ENCODE results near the gene ZC3H12D.
"Not testable (repeated sequence)": the region's sequence is repeated elsewhere in the genome, so short reads cannot be mapped to it uniquely, and the experiment has no call there.

Gene ZC3H12D

DNA sequence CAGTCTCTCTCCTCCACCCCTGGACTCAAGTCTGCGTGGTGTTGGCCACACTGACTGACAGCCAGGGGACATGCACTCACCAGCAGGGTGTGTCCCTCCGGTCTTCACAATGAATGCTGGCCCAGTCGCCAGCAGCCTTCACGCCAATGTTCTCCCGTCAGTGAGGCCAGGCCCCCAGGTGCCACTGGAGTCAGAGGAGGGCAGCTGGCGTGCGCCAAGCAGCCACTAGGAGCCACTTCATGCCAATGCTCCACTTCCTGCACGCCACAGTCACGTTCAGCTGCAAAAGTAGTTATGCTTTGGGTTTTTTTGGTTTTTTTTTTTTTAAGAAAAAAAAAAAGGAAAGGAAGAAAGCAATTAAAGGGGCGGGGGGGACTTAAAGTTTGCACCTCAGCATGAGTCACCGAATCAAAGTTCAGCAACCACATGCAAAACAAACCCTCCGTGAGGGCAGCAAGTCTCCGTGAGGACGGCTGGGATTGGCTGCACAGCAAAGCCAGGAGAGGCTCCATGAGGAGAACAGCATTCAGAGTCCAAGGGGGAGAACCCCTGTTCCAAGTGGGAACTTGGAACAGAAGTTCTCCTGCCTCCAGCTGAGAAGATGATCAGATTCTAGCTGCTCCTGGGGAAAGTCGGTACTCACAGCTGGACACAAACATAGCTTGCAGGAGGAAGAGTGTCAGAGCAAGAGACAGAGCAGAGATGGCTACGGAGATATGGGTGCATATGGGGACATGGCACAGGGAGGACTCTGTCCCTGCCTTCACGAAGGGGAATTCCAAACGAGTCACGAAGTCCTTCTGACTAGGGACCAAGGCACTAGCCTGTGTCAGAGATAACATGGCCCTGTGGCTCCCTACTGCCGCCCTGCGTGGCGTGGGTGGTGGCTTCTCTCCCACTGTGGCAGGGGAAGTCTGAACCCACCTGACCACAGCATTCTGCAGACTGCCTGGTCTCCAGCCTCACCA is at the start of gene ZC3H12D:
ZC3H12D (minus strand) TSS at position 282 of the 968 bp plus-strand sequence. CDS start 10,471 bp downstream, outside the sequence.
- DNase-seq, result no peak

DNA sequence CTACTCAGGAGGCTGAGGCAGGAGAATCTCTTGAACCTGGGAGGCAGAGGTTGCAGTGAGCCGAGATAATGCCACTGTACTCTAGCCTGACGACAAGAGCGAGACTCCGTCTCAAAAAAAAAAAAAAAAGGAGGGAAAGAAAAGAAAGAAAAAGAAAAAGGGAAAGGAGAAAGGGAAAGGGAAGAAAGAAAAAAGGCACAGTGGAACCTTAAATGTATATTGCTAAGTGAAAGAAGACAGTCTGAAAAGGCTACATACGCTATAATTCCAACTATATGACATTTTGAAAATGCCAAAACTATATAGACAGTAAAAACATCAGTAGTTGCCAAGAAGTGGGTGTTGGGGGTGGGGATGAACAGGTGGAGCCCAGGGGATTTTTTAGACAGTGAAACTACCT is 44.8 kb upstream of the ZC3H12D start:
- DNase-seq, result no peak

DNA sequence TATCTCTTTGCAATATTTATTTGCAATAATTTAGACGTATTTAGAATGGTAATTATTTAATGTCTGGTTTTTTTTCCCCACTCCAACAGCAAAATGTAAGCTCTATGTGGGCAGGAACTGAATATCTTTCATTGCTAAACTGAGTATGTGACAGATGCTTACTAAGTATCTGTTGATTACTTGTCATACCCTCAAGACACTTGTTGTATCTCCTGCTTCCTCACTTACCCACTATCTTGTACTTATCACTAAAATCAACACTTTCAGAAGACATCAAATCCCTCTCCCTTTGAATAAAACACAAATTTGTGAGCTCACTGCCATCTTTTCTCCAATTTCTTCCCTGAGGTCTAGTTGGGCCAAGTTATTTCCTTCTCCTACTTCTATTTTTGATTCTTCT is 30.7 kb upstream of the ZC3H12D start:
- DNase-seq, result no peak

DNA sequence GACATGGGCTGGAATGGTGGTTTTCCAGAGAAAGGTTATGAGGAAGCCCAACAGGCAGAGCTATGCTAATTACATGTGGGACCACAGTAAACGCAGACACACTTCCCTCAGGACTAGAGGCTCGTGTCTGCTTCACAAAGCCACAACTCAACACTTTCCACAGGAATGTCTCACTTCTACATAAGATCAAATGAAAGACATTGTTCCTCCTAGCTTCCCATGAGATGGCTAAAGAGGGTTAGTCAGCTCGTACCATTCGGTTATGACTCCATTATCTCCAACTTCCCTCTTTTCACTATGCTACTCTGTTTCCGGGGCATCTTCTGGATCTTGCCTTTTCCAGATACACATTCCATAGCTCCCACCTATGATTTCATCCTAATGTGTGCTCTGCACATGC is 29.1 kb upstream of the ZC3H12D start:
- no peak for DNase-seq

DNA sequence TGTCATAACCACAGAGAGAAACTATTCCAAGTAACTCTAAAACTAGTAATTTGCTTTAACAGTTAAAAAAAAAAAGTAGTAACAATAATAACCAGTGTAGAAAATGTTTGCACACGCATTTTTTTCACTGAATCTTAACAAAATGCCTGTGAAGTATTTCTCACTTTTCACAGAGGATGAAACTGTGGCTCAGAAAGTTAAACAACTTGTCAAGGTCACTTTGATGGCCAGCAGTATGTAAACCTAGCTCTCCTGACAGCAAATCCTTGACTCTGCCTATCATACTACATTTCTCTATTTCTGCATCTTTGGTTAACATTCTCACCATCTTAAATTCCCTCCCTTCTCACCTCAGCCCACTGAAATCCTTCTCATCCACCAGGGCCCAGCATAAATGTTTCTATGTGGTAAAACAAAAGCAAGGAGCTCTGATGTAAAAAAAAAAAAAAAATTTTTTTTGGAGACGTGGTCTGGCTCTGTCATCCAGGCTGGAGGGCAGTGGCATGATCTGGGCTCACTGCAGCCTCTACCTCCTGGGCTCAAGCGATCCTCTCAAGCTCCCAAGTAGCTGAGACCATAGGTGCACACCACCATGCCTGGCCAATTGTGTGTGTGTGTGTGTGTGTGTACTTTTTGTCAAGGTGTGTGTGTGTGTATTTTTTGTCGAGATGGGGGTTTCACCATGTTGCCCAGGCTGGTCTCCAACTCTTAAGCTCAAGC is 26.1 kb upstream of the ZC3H12D start:
- no peak for DNase-seq

DNA sequence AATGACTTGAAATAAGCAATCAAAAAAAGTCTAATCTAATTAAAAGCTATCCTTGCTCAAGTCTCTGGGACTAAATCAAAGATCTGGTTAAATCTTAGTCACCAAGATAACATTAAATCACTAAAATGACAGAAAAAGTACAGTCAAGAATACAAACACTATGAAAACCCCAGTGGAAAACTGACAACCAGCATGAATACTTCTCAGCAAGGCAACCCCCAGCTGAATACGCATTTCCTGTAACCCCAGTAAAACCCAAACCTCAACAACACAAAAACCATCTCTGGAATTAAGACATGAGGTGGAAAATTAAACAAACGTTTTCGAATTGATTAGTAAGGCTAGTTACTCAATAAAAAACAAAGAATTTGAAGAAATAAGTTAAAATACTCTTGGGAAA is 23.7 kb upstream of the ZC3H12D start:
- DNase-seq, result no peak

DNA sequence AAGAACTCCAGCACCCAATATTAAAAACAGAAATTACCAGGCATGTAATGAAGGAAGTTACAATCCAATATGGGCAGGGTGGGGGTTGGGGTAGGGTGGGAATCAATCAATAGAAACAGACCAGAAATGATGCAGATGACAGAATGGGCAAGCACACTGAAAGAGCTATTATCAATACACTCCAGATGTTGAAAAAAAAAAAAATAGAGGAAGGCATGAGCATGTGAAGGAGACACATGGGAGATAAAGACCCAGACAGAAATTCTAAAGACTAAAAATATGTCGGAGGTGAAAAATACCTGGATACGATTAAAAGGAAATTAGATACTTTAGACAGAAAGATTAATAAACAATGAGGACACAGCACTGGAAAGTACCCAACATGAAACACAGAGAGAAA is 19.1 kb upstream of the ZC3H12D start:
- no peak for DNase-seq

DNA sequence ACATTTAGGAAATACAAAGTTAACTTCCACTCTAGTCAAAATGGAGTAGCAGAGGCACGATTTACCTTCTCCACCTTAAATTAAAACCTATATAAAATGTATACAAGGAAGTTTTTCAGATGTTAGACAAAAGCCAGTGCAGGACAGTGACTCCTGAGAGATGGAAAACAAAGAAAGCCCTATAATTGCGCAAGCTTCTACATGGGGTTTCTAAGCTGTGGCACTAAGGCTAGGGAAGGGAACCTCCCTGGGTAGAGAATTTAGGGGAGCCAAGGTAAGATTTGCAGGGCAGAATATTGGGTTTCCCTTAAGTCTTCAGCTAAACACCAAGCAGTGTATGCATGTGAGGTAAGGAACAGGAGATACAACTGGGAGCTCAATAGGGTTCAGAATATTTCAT is 18.5 kb upstream of the ZC3H12D start:
- DNase-seq, result no peak

DNA sequence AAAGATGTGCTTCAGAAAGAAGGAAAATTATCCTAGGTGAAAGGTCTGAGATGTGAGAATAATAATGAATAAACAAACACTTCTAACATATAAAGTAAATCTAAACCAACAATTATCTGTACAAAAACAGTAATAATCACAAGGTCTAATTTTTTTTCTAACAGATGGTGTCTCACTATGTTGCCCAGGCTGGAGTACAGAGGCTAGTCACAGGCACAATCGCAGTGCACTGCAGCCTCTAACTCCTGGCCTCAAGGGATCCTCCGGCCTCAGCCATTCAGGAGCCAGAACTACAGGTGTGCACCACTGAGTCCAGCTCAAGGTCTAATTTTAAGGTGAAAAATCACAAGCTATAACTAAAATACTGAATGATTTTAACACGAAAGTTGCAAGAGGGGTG is 17.0 kb upstream of the ZC3H12D start:
- DNase-seq, result no peak

DNA sequence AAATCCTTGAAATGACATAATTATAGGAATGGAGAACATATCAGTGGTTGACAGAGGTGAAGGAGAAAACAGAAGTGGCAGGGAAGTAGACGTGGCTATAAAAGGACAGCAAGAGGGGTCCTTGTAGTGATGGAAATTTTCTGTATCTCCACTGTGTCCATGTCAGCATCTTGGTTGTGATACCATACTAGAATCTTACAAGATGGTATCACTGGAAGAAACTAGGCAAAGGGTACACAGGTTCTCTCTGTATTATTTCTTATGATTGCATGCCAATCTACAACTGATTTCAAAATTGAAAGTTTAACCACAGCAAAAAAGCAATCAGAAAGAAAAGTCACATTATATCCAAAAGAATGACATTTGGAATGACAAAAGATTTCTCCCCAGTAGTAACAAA is 16.4 kb upstream of the ZC3H12D start:
- DNase-seq, result no peak

DNA sequence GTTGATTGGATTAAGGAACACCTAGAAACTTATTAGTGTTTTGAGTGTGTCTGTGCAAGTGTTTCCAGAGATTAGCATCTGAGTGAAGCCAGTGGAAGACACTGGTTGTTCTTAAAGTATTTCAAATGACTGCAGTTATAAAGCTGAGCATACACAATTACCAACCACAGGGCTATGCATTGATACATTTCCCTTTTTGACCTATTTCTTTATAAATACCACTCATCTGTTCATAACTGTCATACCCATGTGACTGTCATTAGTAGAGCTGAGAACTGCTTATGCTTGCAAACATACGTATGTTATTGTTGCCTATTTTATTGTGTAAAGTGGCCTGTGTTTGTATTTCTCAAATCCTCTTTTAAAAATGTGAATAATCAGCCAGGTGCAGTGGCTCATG is 15.3 kb upstream of the ZC3H12D start:
- DNase-seq, result no peak

DNA sequence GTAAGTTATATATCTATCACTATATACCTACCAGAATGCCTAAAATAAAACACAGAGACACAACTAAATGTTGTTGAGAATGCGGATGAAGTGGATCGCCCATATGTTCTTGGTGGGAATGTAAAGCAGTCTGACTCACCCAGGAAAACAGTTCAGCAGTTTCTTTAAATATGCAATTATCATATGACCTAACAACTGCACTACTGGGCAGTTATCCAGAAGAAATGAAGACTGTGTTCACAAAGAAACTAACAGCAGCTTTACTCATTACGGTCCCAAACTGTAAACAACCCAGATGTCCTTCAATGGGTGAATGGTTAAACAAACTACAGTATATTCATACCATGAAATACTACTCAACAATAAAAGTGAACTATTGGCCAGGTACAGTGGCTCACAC is 14.3 kb upstream of the ZC3H12D start:
- DNase-seq, result no peak

DNA sequence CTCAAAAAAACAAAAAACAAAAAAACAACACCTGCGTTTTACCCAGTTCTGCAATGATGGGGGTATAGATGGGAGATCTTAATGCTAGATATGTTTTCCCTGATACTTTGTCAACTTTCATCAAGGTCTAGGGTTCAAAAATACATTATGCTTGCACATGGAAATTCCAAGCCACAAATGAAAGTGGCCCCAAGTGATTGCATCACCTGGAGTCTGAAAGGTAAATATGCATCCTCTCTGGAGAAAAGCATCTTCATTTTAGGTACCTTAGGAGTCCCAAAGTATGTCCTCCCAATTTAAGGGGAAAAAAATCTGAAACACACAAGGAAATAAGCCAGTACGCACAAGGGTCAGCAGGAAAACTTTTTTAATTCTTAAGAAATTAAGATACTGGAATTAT is 12.6 kb upstream of the ZC3H12D start:
- no peak for DNase-seq

DNA sequence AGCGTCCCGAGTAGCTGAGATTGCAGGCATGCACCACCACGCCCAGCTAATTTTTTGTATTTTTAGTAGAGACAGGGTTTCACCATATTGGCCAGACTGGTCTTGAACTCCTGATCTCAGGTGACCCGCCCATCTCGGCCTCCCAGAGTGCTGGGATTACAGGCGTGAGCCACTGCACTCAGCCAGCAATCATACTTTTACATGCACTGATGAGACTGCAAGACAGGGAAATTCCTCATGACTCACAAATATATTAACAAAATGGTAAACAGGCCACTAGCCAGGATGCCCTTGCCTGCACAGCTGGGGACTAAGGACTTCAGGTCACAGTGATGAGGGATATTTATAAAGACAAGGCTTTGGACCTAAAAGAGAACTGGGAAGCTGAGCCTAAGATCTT is 11.8 kb upstream of the ZC3H12D start:
- DNase-seq, result not testable (repeated sequence)

DNA sequence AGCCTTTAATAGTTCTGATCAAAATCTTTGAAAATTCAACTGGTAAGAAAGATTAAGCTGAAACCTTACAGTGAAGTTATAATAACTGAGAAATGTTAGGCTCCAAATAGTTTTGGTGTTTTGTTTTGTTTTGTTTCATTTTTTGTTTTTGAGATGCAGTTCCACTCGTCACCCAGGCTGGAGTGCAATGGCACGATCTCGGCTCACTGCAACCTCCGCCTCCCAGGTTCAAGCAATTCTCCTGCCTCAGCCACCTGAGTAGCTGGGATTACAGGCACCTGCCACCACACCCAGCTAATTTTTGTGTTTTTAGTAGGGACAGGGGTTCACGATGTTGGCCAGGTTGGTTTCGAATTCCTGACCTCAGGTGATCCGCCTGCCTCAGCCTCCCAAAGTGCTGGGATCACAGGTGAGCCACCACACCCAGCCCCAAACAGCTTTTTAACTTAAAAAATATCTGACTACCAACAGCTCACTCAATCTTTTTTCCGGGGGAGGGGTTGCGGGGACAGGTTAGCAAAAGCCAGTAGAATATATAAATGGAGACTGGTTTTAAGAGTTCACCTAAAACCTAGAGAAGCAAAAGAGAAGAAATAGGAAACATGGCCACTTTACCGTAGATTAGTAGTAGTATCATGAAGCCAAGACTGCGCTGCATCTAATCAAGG is 10.7 kb upstream of the ZC3H12D start:
- DNase-seq, result not testable (repeated sequence)

DNA sequence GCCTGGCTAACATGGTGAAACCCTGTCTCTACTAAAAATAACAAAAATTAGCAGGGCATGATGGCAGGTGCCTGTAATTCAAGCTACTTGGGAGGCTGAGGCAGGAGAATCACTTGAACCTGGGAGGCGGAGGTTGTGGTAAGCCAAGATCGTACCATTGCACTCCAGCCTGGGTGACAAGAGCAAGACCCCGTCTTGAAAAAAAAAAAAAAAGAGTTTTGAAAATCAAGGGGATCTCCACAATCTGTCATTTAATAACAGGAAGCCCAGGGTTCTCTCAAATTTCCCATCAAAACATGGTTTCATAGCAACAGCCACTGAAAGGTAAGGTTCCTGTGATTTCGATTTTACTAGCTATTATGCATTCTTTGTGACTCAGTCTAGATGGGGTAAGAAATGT is 10.0 kb upstream of the ZC3H12D start:
- not testable (repeated sequence) for DNase-seq

DNA sequence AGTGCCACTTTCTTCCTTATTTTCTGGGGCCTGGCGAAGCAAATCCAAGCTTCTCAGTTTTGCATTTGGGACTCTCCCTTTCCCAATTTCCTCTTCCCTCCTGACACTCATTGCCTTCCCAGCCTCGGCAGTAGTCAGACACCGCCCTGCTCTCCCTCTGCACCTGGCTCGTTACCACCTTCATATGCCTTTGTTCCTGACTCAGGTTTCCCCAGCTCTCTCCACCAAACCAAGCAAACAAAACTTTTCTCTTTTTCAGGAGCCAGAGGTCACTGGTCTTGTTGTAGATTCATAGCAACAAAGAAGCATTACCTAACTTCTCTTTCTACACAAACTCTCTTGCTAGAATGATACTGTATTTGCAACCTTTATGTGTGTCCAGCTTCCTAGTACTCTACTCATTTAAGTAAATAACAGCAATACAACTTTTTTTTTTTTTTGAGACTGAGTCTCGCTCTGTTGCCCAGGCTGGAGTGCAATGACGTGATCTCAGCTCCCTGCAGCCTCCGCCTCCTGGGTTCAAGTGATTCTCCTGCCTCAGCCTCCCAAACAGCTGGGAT is 9.0 kb upstream of the ZC3H12D start:
- DNase-seq, result no peak

DNA sequence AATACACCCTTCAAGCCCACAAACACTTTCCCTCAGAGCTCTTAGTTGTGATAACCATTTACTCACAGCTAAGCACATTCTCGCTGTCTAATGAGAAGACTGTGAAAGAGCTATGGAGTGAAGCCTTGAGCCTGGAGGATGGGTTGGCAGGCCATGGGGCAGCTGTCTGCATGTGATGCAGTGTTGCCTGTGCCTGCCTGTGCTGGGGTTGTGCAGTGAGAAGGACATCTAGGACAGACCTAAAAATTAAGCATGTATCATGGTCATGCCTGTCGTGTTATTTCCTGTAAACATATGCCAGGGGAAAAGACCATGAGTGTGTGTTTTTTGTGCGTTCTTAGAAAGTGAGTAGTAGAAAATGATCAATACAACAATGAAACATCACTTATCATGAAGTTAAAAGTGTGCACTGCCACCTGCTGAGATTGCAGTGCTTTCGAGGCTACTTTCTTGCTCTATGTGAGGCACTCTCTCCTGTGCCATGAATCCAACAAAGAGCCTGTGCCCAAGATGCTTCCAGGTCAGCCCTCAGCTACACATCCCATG is 8.1 kb upstream of the ZC3H12D start:
- DNase-seq, result no peak

DNA sequence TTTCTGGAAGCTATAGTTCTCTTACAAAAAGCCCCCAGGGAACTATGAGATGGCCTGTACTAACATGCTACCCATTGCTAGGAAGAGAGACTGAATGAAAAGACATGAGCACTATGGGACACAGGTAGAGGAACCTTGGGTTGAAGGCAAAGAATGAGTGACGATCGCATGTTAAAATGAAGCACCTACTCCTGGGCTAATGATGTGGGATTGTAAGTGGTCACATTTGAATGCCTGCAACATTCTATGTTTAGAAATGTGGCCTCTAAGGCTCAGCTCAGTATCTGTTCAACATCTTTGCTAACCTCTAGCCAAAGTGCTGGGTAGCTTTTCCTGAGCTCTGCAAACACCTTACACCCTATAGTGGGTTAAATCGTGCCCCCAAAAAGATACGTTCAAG is 5.2 kb upstream of the ZC3H12D start:
- no peak for DNase-seq

DNA sequence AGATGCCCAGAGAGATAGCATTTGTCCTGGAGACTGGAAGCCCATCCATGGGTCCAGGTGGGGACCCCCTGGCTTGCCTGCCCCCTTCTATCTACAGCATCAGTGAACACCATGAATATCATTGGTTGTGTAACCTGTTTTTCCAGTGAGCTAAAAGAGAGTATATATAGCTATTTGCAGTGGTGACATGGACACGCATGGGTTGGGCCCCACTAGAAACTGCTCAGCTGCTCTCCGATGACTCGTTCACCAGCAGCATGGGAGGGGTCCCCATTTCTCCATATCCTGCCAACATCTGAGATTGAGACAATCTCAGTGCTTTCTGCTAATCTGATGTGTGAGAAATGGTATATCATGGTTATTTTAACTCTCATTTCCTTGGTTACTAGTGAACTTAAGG is 4.0 kb upstream of the ZC3H12D start:
- DNase-seq, result no peak

DNA sequence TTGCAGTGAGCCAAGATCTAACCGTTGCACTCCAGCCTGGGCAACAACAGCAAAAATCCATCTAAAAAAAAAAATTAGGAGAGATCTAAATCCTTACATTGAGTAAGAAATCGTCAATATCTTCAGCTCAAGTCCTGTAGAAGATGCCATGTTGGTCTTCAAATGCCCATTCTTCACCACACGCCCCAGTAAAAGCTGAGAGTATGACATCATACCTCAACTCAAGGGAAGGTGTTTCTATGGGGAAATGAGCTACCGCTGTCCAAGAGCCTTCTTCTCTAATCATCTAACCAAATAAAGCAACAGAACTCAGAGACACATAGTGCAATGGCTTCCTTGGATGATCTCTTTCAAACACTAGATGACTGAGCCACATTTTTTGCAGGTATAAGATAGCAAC is 2.5 kb upstream of the ZC3H12D start:
- no peak for DNase-seq

DNA sequence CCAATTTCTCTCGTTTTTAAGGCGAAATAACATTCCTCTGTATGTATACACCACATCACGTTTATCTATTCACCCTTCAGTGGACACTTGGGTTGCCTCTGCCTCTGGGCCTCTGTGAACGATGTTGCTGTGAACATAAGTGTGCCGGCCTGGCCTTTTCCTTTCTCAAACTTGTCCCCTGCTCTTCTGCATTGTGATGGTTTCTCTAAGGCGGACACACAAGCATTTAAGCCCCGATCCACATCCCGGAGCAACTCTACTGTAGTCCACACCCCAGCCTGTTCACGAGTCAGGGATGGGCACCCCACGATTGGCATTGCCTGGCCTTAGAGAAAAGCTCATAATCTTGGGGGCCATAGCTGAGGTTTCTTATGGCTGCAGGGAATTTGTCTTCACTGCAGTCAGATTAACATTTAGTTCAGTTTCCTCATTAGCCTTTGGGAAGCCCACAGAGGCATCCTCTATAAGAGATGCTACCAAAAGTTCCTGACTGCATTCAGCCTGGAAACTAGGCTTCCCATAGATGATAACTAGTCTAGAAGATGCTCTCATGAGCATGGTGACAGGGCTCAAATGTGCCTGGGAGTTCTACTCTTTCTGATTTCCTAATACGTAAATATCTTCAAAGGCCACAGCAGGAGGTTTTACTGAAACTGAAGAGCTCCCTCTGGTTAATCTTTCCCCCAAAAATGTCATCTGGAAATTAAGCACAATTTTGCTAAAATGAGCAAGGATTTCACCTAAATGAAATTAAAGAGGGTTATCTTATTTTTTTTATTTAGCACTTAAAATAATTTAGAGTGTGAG is 762 bp downstream of the ZC3H12D start:
- no peak for DNase-seq

Data from cerebellar nuclear complex (tissue), 1 donor.